Ishikawa (cell line): ENCODE results near the gene ADAP1.

Experiments
- CEBPB ChIP-seq: IDR thresholded peaks from 2 replicates; pipeline ENCODE4 v1.6.1; 2012
- EGR1 ChIP-seq: IDR thresholded peaks from 2 replicates; pipeline ENCODE4 v1.6.1; 2012
- EP300 ChIP-seq: IDR thresholded peaks from 2 replicates; pipeline ENCODE4 v1.6.1; 2012; ENCODE audit warnings: borderline replicate concordance
- FOXM1 ChIP-seq: IDR thresholded peaks from 2 replicates; pipeline ENCODE4 v1.6.1; 2012; ENCODE audit warnings: low read depth, borderline replicate concordance
- NFIC ChIP-seq: IDR thresholded peaks from 2 replicates; pipeline ENCODE4 v1.6.1; 2012
- RAD21 ChIP-seq: IDR thresholded peaks from 2 replicates; pipeline ENCODE4 v1.6.1; 2012; ENCODE audit warnings: low read depth
- TCF12 ChIP-seq: IDR thresholded peaks from 2 replicates; pipeline ENCODE4 v1.6.1; 2012; ENCODE audit warnings: low read depth
- TEAD4 ChIP-seq: IDR thresholded peaks from 2 replicates; pipeline ENCODE4 v1.6.1; 2012
- YY1 ChIP-seq: IDR thresholded peaks from 2 replicates; pipeline ENCODE4 v1.6.1; 2012; ENCODE audit warnings: low read depth
- TF ChIP-seq, protein P1 (sequence below): IDR thresholded peaks from 2 replicates; pipeline ENCODE4 v1.6.1; 2012
- TF ChIP-seq, protein P2 (sequence below): IDR thresholded peaks from 2 replicates; pipeline ENCODE4 v1.6.1; 2012; ENCODE audit warnings: low read depth, mild to moderate bottlenecking

DNA sequence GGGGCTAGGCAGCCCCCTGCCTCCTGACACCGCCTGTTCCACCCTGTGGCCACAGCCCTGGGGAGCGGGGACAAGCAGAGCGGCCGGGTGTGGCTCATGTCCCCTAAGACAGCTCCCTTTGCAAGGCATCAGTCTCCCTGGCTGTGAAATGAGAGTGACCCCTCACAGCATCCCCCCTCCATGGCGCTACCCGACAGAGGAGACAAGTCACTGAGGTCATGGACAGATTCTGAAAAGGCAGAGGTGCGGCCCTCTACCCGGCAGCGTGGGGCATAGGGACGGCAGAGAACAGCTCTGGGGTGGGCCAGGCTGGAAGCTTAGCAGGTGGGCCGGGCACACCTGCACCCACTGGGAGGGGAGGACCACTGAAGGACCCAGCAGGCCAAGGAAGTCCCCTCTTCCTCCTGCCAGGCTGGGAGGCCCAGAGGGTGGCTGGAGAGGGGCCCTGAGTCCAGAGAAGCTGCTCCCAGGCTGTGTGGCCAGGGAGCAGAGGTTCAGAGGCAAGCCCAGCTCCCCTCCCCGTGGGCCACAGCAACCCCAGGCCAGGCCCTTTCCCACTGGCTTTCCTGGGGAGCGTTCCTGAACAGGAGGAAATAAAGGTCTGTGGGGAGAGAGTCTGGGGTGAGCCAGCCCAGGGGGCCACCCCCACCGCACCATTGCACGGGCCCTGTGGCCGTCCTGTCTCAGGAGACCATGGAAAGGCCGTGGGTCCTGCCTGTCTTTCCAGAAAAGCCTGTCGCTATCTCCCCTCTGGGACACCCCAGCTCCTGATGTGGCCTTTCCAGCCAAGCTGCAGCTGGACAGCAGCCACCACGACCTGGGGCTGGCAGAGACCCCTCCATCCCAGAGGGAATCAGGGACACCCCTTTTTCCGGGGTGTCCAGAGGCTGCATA lies 1.7 kb downstream of the ADAP1 start:
- TF ChIP-seq TCF12 (no peak), YY1 (no peak), TEAD4 (no peak), RAD21 (no peak), EP300 (no peak), CEBPB (no peak), EGR1 (no peak), NFIC (no peak), FOXM1 (no peak)
- TF ChIP-seq, protein P1, sequence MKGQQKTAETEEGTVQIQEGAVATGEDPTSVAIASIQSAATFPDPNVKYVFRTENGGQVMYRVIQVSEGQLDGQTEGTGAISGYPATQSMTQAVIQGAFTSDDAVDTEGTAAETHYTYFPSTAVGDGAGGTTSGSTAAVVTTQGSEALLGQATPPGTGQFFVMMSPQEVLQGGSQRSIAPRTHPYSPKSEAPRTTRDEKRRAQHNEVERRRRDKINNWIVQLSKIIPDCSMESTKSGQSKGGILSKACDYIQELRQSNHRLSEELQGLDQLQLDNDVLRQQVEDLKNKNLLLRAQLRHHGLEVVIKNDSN: no peak
- TF ChIP-seq, protein P2, sequence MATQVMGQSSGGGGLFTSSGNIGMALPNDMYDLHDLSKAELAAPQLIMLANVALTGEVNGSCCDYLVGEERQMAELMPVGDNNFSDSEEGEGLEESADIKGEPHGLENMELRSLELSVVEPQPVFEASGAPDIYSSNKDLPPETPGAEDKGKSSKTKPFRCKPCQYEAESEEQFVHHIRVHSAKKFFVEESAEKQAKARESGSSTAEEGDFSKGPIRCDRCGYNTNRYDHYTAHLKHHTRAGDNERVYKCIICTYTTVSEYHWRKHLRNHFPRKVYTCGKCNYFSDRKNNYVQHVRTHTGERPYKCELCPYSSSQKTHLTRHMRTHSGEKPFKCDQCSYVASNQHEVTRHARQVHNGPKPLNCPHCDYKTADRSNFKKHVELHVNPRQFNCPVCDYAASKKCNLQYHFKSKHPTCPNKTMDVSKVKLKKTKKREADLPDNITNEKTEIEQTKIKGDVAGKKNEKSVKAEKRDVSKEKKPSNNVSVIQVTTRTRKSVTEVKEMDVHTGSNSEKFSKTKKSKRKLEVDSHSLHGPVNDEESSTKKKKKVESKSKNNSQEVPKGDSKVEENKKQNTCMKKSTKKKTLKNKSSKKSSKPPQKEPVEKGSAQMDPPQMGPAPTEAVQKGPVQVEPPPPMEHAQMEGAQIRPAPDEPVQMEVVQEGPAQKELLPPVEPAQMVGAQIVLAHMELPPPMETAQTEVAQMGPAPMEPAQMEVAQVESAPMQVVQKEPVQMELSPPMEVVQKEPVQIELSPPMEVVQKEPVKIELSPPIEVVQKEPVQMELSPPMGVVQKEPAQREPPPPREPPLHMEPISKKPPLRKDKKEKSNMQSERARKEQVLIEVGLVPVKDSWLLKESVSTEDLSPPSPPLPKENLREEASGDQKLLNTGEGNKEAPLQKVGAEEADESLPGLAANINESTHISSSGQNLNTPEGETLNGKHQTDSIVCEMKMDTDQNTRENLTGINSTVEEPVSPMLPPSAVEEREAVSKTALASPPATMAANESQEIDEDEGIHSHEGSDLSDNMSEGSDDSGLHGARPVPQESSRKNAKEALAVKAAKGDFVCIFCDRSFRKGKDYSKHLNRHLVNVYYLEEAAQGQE: no peak
